GM10266 (cell line): ENCODE data around the gene MPRIP.

Source experiments
- DNase-seq: peaks from one replicate; pipeline ENCODE4 v3.0.0; 2012; ENCODE audit errors: extremely low spot score
- CTCF ChIP-seq: IDR thresholded peaks from 2 replicates; pipeline ENCODE4 v1.5.1; 2012; ENCODE audit warnings: mild to moderate bottlenecking, low read depth; ENCODE audit not compliant: control insufficient read depth, insufficient read depth; ENCODE audit errors: missing control alignments

Gene MPRIP

DNA sequence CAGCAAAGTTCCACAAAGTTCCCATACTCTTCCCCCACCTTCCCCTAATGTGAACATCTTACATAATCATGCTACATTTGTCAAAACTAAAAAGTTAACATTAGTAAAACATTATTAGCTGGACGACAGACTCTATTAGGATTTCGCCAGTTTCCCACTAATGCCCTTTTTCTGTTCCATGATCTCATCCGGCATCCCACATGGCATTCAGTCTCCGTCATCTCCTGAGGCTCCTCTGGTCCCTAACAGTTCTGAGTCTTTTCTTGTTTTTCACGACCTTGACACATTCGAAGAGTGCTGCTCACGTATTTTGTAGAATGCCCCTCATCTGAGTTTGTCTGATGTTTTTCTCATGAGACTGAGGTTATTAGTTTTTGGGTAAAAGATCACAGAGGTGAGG lies 8.8 kb upstream of the MPRIP start:
- no peak for DNase-seq
- TF ChIP-seq CTCF = no peak

GRCh38 chr17:17034026-17034425 lies 8.2 kb upstream of the MPRIP start:
- TF ChIP-seq CTCF = no peak
- DNase-seq = no peak

DNA sequence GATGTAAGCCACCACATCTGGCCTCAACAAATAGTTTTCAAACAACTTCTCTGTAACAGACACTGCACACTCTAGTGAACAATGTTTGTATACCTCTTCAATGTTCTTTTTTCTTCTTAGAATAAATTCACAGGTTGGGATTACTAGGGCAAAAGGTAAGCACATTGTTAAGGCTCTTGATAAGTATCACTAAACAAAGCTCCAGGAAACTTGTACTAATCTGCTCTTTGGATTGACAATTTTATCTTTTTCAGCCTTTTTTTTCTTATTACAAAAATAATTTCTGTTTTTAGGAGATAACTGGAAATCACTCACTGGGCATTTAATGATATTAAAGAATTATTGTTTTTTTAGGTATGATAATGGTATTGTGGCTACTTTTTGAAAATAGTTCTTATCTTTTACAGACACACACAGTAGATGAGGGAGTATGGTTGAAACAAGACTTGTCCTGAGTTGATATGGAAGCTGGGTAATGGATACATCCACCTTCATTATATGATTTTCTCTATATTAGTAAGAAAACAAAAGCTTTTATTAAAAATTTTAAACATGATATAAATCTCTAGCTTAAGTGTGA lies 7.7 kb upstream of the MPRIP start:
- DNase-seq = no peak
- no peak for TF ChIP-seq CTCF

- no peak for DNase-seq
- TF ChIP-seq CTCF = no peak
Measured at GRCh38 chr17:17035490-17035889, 6.8 kb upstream of the MPRIP start.

DNA sequence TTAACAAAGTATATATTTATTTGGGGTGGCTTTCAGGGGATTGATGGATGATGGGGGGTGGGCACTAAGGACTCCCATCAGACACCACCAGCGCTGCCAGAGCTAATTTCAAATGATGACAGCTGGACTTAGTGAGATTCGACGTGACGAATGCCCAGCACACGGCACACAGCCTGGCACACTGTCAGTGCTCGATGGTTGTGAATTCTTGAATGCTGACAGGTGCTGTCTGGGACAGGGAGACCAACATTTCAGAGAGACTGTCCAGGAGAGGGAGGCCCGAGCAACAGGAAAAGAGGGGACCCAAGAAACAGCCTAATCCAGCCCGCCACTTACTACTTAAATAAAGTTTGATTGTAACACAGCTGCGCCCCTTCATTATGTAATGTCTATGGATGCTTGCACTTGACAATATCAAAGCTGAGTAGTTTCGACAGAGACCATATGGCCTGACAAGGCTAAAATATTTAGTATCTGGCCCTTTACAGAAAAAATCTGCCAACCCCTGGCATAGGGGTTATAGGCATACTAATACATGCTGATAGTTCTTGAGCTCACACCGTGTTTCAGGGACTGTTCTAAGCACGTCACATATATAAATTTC lies 6.2 kb upstream of the MPRIP start:
- TF ChIP-seq CTCF = no peak
- DNase-seq = no peak

DNA sequence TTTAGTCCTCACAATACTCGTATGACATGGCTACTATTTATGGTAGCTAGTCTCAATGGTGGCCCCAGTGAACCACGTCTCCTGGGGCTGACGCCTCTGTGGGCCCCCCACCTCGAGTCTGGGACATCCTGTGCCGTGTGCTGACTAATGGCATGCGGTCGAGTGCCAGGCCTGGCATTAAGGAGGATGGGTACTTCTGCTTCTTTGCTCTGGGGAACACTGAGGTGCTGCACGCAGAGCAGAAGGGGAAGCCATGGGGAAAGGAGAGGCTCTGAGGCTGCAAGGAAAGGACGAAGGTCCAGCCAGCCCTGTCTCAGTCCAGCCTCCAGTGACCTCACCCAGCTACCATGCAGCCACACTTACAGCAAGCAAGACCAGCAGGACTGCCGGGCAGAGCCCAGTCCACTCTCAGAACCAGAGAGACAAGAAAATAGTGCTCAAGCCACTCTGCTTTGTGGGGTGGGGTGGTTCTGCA lies 5.7 kb upstream of the MPRIP start:
- no peak for DNase-seq
- TF ChIP-seq CTCF = no peak

DNA sequence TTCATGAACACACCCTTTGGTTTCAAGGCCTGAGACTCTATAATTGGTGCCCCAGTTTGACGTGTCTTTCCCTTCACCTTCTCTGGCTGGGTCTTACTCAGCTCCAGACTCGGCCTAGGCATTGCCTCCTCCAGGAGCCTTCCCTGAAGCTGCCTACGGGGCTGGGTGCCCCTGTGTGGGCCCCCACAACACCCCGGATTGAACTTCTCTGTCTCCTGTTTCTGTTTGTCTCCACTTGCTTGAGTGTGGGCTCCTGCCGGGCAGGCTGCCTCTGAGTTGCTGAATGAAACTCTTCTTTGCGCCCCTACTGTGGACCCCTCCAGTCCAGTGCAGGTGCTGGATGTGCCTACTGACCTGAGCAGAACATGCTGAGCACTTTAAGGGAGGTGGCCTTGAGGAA lies 2.3 kb upstream of the MPRIP start:
- DNase-seq = no peak
- TF ChIP-seq CTCF = no peak
